Fibroblast of skin of back (primary cell): ENCODE results near the gene NELFA.
"Not testable (repeated sequence)": the region's sequence is repeated elsewhere in the genome, so short reads cannot be mapped to it uniquely, and the experiment has no call there.

Experiments used
- DNase-seq: peaks from one replicate; pipeline ENCODE4 v3.0.0-alpha.2; 2013

NELFA gene

DNA sequence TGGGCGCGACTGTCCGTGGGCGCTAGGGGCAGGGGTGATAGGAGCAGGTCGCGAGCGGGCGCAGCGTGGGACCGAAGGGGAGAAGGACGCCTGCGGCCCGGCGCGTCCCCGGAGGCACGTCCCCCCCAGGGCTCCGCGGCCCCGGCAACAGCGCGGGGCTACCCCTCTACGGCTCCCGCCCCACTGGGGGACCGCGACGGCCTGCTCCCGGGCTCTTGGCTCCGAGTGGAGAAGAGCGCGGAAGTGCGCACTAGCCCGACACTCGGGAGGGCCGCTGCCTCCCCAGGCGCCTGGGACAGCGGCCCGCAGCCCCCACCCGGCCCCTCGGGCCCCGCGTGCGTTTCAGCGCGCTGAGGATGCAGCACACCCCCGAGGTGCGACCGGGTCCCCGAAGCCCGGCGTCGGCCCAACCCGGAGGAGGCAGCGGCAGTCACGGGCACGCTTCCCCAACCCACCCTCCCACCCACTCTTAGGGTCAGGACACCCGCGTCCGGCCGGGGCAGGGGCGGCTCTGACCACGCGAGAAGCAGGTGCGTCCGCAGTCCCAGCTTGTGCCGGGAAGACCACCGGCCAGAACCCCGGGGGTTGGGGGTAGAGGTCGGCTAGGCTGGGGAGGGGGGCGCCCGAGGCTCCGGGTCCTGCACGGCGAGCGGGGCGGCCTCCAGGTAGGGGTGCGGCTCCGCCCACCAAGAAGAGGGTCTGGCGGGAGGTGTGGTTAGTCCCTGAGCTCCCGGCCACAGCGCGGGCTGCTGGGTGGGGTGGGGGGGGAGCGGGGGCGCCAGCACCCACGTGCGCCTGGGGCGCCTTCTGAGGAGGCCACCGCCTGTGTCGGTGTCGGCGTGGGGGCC, 31.8 kb upstream of the NELFA start:
- no peak for DNase-seq

GRCh38 chr4:2036866-2037265, 28.1 kb upstream of the NELFA start:
- no peak for DNase-seq

DNA sequence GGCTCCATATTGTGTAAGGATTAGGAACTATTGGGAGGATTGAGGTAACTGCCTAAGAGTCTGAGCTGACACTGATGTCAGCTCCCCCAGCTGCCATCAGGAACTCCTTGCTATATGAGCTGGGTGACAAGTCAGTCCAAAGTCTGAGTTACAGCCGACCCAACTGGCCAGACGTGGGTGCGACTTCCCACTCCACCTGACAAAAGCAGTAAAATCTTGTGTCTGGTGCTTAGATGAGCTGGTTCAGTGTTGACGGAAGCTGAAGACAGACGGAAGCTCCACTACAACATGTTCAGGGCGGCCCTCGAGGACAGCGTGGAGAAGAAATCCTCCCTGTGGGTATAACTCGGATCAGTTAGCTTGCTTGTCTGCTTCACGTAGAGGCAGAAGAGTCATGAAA, 27.6 kb upstream of the NELFA start:
- no peak for DNase-seq

DNA sequence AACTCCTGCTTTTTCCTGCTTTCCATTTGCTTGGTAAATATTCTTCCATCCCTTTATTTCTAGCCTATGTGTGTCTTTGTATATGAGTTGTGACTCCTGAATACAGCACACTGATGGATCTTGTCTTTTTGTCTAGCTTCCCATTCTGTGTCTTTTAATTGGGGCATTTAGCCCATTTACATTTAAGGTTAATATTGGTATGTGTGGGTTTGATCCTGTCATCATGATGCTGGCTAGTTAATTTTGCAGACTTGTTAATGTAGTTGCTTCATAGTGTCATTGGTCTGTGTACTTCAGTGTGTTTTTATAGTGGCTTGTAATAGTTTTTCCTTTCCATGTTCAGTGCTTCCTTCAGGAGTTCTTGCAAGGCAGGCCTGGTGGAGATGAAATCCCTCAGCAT, 22.4 kb upstream of the NELFA start:
- not testable (repeated sequence) for DNase-seq

GRCh38 chr4:2027120-2027519, 18.3 kb upstream of the NELFA start:
- not testable (repeated sequence) for DNase-seq

GRCh38 chr4:2025817-2026216, 17.0 kb upstream of the NELFA start:
- no peak for DNase-seq

- DNase-seq = peak; percentile 25
Measured at GRCh38 chr4:2024683-2025082, 15.9 kb upstream of the NELFA start.

GRCh38 chr4:2021358-2022018, 12.7 kb upstream of the NELFA start:
- not testable (repeated sequence) for DNase-seq

DNA sequence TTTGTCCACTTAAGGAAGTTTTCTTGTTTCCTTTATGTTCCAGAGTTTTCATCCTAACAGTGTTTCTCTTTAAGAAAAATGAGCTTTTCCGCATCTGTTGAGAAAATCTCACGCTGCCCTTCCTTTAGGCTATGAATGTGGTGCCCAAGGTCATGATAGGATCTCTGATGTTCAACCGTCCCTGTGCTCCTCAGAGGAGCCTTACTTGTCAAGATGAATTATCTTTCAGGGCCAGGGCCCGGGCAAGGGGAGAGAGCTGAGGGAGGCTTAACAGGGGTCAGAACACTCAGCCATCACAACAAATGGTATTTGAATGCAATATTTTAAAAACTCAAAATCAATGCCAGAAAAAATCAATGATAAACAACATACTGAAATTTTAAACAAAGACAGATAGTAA, 6.2 kb upstream of the NELFA start:
- no peak for DNase-seq

DNA sequence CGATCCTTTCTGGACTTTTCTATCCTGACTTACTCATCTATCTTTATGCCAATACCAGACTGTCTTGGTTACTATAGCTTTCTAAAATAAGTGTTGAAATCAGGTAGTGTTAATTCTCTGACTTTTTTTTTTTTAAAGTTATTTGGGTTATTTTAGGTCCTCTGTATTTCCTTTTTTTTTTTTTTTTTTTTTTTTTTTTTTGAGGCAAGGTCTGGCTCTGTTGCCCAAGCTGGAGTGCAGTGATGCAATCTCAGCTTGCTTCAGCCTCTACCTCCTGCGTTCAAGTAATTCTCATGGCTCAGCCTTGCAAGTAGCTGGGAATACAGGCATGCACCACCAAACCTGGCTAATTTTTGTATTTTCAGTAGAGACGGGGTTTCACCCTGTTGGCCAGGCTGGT, 2.8 kb upstream of the NELFA start:
- DNase-seq = no peak

DNA sequence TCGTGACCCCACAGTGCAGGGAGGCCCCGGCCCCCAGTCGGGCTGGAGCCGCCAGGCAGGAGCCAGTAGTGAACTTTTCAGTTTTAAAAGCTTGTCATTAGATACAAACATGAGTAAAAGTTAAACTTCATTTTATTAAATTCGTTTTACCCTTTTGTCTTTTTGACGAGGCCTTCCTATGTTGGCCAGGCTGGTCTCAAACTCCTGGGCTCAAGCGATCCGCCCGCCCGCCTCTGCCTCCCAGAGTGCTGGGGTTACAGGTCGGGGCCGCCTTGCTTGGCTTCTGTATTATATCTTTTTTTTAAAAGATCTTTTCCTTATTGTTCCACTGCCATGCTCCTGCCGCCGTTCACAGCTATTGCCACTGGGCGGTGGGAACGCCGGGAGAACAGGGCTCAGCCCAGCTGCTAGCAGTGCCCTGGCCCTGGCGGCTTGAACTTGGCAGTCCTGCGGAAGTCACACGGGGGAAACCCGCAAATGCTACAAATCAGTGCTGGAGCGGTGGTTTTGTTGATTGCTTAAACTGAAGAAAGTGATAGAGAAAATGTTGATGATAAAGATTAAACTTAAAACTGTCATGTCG, 968 bp upstream of the NELFA start:
- DNase-seq = peak; percentile 54

GRCh38 chr4:2008671-2008920, 178 bp downstream of the NELFA start:
- no peak for DNase-seq

- DNase-seq = no peak
Measured at GRCh38 chr4:2007804-2008670, 737 bp downstream of the NELFA start.

GRCh38 chr4:2006956-2007653, 1.7 kb downstream of the NELFA start:
- no peak for DNase-seq

GRCh38 chr4:2006367-2006766, 2.4 kb downstream of the NELFA start:
- no peak for DNase-seq

GRCh38 chr4:2003361-2003760, 5.4 kb downstream of the NELFA start:
- DNase-seq = not testable (repeated sequence)

DNA sequence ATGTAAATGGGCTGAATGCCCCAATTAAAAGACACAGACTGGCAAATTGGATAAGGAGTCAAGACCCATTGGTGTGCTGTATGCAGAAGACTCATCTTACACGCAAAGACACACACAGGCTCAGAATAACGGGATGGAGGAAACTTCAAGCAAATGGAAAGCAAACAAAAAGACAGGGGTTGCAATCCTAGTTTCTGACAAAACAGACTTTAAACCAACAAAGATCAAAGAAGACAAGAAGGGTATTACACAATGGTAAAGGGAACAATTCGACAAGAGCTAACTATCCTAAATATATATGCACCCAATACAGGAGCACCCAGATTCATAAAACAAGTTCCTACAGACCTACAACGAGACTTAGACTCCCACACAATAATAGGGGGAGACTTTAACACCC, 9.5 kb downstream of the NELFA start:
- not testable (repeated sequence) for DNase-seq

GRCh38 chr4:1998296-1998695, 10.5 kb downstream of the NELFA start:
- DNase-seq = no peak

- DNase-seq = no peak
Measured at GRCh38 chr4:1997712-1998111, 11.1 kb downstream of the NELFA start.

DNA sequence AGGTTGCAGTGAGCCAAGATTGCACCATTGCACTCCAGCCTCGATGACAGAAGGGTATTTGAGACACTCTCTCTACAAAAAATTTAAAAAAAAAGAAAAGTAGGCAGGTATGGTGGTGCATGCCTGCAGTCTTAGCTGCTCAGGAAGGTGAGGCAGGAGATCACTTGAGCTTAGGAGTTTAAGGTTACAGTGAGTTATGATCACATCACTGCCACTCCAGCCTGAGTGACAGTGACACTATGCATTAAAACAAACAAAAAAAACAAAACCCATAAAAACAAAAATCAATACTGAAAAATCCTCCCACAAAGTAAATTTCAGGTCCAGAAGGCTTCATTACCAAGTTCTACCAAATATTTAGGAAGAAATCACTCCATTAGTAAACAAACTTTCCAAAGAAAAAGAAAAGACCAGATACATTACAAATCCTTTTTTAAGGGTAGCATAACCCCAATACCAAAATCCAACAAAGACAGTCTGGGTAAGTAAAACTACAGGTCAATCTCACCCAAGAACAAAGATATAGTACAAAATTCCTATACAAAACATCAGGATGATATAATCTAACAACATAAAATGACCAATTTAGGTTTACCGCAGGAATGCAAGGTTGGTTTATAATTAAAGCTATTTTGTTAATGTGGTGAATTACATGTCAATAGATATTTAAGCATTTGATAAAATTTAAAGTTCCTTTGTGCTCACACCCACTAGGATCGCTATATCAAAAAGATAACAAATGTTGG, 11.7 kb downstream of the NELFA start:
- no peak for DNase-seq

- no peak for DNase-seq
Measured at GRCh38 chr4:1994938-1995337, 13.8 kb downstream of the NELFA start.
